BLaER1 (cell line): Measurements from ENCODE around the gene UBE3C.
"Not testable (repeated sequence)": the region's sequence is repeated elsewhere in the genome, so short reads cannot be mapped to it uniquely, and the experiment has no call there.

ENCODE experiments used
- H3K27ac ChIP-seq: shearing (Covaris generic); formaldehyde crosslinking; 2 replicates; pipeline ENCODE4 v1.8.1; 2022
- H3K27me3 ChIP-seq: shearing (Covaris generic); formaldehyde crosslinking; 2 replicates; pipeline ENCODE4 v1.8.1; 2022
- H3K36me3 ChIP-seq: shearing (Covaris generic); formaldehyde crosslinking; 2 replicates; pipeline ENCODE4 v1.8.1; 2022
- H3K4me1 ChIP-seq: shearing (Covaris generic); formaldehyde crosslinking; 2 replicates; pipeline ENCODE4 v1.8.1; 2022
- H3K4me2 ChIP-seq: shearing (Covaris generic); formaldehyde crosslinking; 2 replicates; pipeline ENCODE4 v1.8.1; 2022
- H3K4me3 ChIP-seq: shearing (Covaris generic); formaldehyde crosslinking; 2 replicates; pipeline ENCODE4 v1.8.1; 2022
- H3K9ac ChIP-seq: shearing (Covaris generic); formaldehyde crosslinking; 2 replicates; pipeline ENCODE4 v1.8.1; 2022
- H3K9me3 ChIP-seq: shearing (Covaris generic); formaldehyde crosslinking; 2 replicates; pipeline ENCODE4 v1.8.1; 2022
- H4K20me1 ChIP-seq: shearing (Covaris generic); formaldehyde crosslinking; 2 replicates; pipeline ENCODE4 v1.8.1; 2022
- Cebpa-rat ChIP-seq: shearing (Covaris generic); IDR thresholded peaks from 2 replicates; pipeline ENCODE4 v1.8.1; 2022

The UBE3C gene

GRCh38 chr7:157274991-157275427, 136.3 kb downstream of the UBE3C start:
- no peak overlapping the region for H3K4me3 ChIP-seq
- H3K9me3 ChIP-seq = no peaks in the 10 kb centered on the region
- no peak overlapping the region for H3K27ac ChIP-seq
- H3K9ac ChIP-seq = no peak overlapping the region
- peaks cover 18% of the 10 kb centered on the region for H3K36me3 ChIP-seq
- no peaks in the 10 kb centered on the region for H3K27me3 ChIP-seq
- H4K20me1 ChIP-seq = no peaks in the 10 kb centered on the region
- H3K4me2 ChIP-seq = no peak overlapping the region
- peaks cover 75% of the 10 kb centered on the region for H3K4me1 ChIP-seq
- no peak for TF ChIP-seq Cebpa-rat

GRCh38 chr7:157276091-157276561, 137.4 kb downstream of the UBE3C start:
- Histone ChIP-seq H4K20me1 (no peaks in the 10 kb centered on the region), H3K4me2 (peak overlapping the region; percentile 99), H3K27me3 (no peaks in the 10 kb centered on the region), H3K4me1 (peaks cover 84% of the 10 kb centered on the region), H3K36me3 (peaks cover 7% of the 10 kb centered on the region; the same call in 1 of the 2 replicates), H3K9me3 (no peaks in the 10 kb centered on the region), H3K27ac (peak overlapping the region; percentile 85), H3K4me3 (no peak overlapping the region), H3K9ac (no peak overlapping the region; the same call in 1 of the 2 replicates)
- no peak for TF ChIP-seq Cebpa-rat

- H3K4me3 ChIP-seq = peak overlapping the region; percentile 34
- peak overlapping the region; percentile 99 for H3K4me2 ChIP-seq
- H3K27ac ChIP-seq = peak overlapping the region; percentile 85
- H3K36me3 ChIP-seq = no peaks in the 10 kb centered on the region
- no peaks in the 10 kb centered on the region for H3K9me3 ChIP-seq
- no peaks in the 10 kb centered on the region for H3K27me3 ChIP-seq
- TF ChIP-seq Cebpa-rat = no peak
- H3K9ac ChIP-seq = peak overlapping the region; percentile 53; the same call in 1 of the 2 replicates
- H3K4me1 ChIP-seq = peaks cover 80% of the 10 kb centered on the region
- no peaks in the 10 kb centered on the region for H4K20me1 ChIP-seq
These were observed 138.2 kb downstream of the UBE3C start for GRCh38 chr7:157276731-157277562.

GRCh38 chr7:157277568-157277967, 138.8 kb downstream of the UBE3C start:
- H3K4me1 ChIP-seq = peaks cover 74% of the 10 kb centered on the region
- peak overlapping the region; percentile 99 for H3K4me2 ChIP-seq
- H3K27me3 ChIP-seq, H3K4me3 ChIP-seq, H3K9me3 ChIP-seq, H4K20me1 ChIP-seq, H3K36me3 ChIP-seq: not testable (repeated sequence)
- H3K27ac ChIP-seq = peak overlapping the region; percentile 85
- peak overlapping the region; percentile 53; the same call in 1 of the 2 replicates for H3K9ac ChIP-seq

- H3K36me3 ChIP-seq = no peaks in the 10 kb centered on the region
- H3K27me3 ChIP-seq = no peaks in the 10 kb centered on the region
- H3K4me2 ChIP-seq = peak overlapping the region; percentile 99
- peak overlapping the region; percentile 96; the same call in 1 of the 2 replicates for H3K9ac ChIP-seq
- no peak overlapping the region for H3K4me3 ChIP-seq
- H3K9me3 ChIP-seq = no peaks in the 10 kb centered on the region
- H3K4me1 ChIP-seq = peaks cover 67% of the 10 kb centered on the region
- peak overlapping the region; percentile 99 for H3K27ac ChIP-seq
- no peak for TF ChIP-seq Cebpa-rat
- no peaks in the 10 kb centered on the region for H4K20me1 ChIP-seq
These were observed 139.6 kb downstream of the UBE3C start for GRCh38 chr7:157278167-157278790.

- Histone ChIP-seq H4K20me1 (no peaks in the 10 kb centered on the region), H3K9me3 (peaks cover 3% of the 10 kb centered on the region; the same call in 1 of the 2 replicates), H3K27me3 (no peaks in the 10 kb centered on the region), H3K4me3 (peak overlapping the region; percentile 72), H3K27ac (peak overlapping the region; percentile 99), H3K36me3 (no peaks in the 10 kb centered on the region), H3K4me2 (peak overlapping the region; percentile 99), H3K9ac (peak overlapping the region; percentile 96), H3K4me1 (peaks cover 60% of the 10 kb centered on the region)
- TF ChIP-seq Cebpa-rat = no peak
These were observed 140.3 kb downstream of the UBE3C start for GRCh38 chr7:157278791-157279724.

GRCh38 chr7:157279741-157280215, 141.1 kb downstream of the UBE3C start:
- Histone ChIP-seq H3K9ac (peak overlapping the region; percentile 96), H3K27ac (peak overlapping the region; percentile 99)
- no peak for TF ChIP-seq Cebpa-rat

GRCh38 chr7:157280216-157280841, 141.6 kb downstream of the UBE3C start:
- Histone ChIP-seq H3K36me3 (no peaks in the 10 kb centered on the region), H3K27ac (peak overlapping the region; percentile 99), H3K4me3 (peak overlapping the region; percentile 72), H3K9me3 (peaks cover 15% of the 10 kb centered on the region), H3K4me2 (peak overlapping the region; percentile 99), H3K4me1 (peaks cover 60% of the 10 kb centered on the region), H4K20me1 (no peaks in the 10 kb centered on the region), H3K9ac (peak overlapping the region; percentile 96; the same call in 1 of the 2 replicates), H3K27me3 (no peaks in the 10 kb centered on the region)
- TF ChIP-seq Cebpa-rat = no peak

More at GRCh38 chr7:157279741-157280215, 141.1 kb downstream of the UBE3C start:
- Histone ChIP-seq H3K36me3 (no peaks in the 10 kb centered on the region), H3K27me3 (no peaks in the 10 kb centered on the region), H3K9me3 (peaks cover 10% of the 10 kb centered on the region), H3K4me3 (peak overlapping the region; percentile 72), H3K4me1 (peaks cover 60% of the 10 kb centered on the region), H4K20me1 (no peaks in the 10 kb centered on the region), H3K4me2 (peak overlapping the region; percentile 99)
